HFF-Myc (cell line): Measurements from ENCODE around the gene LYPD1.

Experiments
- DNase-seq: peaks from one replicate; pipeline ENCODE4 v3.0.0-alpha.2; 2011; ENCODE audit warnings: low read depth; ENCODE audit errors: extremely low read depth
- H3K4me3 ChIP-seq: replicated peaks from 2 replicates; pipeline ENCODE4 v1.5.1; 2011; ENCODE audit warnings: low read depth, mild to moderate bottlenecking, control low read depth, low read length
- CTCF ChIP-seq: IDR thresholded peaks from 2 replicates; pipeline ENCODE4 v1.5.1; 2012; ENCODE audit warnings: mild to moderate bottlenecking, low read depth, low read length, control low read depth; ENCODE audit errors: missing control alignments

LYPD1 gene

GRCh38 chr2:132607426-132608090 lies 62.4 kb downstream of the LYPD1 start:
- no peak overlapping the region for H3K4me3 ChIP-seq
- TF ChIP-seq CTCF: no peak

GRCh38 chr2:132606649-132607048 lies 63.4 kb downstream of the LYPD1 start:
- no peak overlapping the region for H3K4me3 ChIP-seq
- TF ChIP-seq CTCF: no peak
- DNase-seq: no peak

More at GRCh38 chr2:132607426-132608090, 62.4 kb downstream of the LYPD1 start:
- DNase-seq: no peak

DNA sequence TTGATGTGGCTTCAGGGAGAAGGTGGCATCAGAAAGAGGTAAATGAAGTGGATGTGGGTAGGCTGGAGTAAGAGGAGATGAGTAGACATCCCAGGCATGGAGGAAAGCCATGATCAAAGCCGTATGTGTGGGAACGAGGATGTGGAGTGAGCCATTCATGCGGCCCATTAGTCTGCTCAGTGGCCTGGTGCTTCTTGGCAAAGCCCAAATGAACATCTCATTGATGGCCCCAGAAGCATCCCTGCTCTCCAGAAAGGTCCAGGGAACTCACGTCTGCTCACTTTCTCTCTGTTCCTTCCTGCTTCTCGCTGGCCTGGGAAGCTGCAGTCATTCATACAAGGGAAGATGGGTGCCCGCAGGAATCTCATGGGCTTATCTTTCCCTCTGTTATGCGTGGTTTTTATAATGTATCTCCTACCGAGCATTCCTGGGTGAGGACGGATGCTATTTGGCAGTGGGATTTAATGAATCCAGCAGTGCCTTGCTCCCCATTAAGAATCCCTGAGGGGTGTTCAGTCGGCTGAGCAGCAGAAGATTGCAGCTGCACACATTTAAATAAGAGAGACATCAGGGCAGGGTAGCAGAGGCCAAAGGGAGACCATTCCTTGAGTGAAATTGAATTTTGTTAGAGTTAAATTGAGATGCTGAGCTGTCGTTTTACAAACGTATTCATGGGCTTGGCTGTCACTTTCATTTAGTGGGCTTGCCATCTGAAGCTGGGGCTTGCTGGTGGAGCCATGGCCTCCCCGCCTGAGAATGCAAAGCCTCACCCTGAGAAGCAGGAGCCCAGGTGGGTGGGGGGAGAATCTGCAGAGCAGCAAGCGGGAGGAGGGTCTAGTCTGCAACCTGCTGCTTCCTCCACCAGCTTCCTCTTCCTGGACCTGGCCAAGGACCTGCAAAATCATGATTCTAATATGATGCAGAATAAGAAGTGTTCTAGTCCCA lies 64.5 kb downstream of the LYPD1 start:
- no peak for DNase-seq
- no peak overlapping the region for H3K4me3 ChIP-seq
- no peak for TF ChIP-seq CTCF

- TF ChIP-seq CTCF: no peak
These were observed 65.4 kb downstream of the LYPD1 start for GRCh38 chr2:132604561-132604960.

DNA sequence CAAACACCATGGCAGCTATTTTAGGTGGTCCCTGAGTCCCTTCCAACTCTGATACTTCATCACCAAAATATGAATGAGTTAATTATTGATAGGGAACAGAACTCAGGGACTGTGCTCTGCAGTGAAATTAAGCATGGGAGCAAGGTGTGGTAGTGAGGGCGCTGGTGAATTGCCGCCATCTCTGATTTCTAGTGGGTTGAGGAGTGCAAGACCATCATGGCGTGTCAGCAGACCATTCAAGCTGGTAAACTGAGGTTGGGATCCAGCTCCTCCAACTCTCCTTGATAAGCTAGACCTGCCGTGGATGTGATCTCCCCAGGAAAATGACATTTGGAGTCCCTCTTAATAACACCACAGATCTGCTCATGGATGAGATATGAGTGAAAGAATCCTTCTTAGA lies 70.4 kb downstream of the LYPD1 start:
- no peak overlapping the region for H3K4me3 ChIP-seq
- TF ChIP-seq CTCF: no peak
- no peak for DNase-seq

More at GRCh38 chr2:132604561-132604960, 65.4 kb downstream of the LYPD1 start:
- no peak overlapping the region for H3K4me3 ChIP-seq
- DNase-seq: no peak

DNA sequence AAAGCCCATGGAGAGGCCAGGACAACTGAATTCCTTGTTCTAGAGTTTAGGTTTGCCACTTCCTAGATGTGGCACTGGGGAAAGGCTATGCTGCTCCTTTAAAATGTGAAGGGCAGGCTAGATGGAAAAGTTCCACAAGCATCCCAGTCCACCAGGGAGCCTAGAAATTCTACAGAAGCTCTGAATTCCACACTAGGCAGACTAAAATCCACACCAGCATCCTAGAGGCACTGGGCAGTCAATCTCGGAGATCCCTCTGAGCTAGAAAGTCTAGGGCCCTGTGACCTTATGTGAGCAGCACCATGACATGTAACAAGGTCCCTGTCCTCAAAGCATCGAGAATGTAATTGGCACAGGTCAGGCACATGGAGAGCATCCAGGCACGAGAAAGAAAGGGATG lies 71.5 kb downstream of the LYPD1 start:
- no peak overlapping the region for H3K4me3 ChIP-seq
- no peak for DNase-seq
- no peak for TF ChIP-seq CTCF
